T47D (cell line): Measurements from ENCODE around the gene ACTL7B.

Experiments used
- DNase-seq, 2 experiments: peaks; one replicate each; pipeline versions ENCODE4 v3.0.0 to v3.0.0-alpha.2; 2011 to 2012; ENCODE audit warnings: low read depth in 1 of 2, low spot score in 1 of 2
- JUND ChIP-seq: IDR thresholded peaks from 2 replicates; pipeline ENCODE4 v1.6.1; 2012; ENCODE audit warnings: low read depth
- in situ Hi-C: cut with HindIII; loops from 2 replicates; pipeline ENCODE4 v1.10.0; 2016; ENCODE audit warnings: low sequenced_read_pairs, low pct_unique_long_range_greater_than_20kb

Gene ACTL7B

DNA sequence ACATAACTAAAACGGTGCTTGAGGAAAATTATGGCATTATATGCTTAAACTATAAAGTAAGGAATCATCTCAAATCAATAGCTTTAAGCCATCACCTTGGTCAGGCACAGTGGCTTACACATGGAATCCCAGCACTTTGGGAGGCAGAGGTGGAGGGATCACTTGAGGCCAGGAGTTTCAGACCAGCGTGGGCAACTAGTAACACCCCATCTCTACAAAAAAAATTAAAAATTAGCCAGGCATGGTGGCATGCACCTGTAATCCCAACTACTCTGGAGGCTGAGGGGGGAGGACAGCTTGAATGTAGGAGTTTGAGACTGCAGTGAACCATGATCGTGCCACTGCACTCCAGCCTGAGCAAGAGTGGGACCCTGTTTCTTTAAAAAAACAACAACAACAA, 28.9 kb upstream of the ACTL7B start:
- DNase-seq, result no peak
- in situ Hi-C loops, result no loop called here
- no peak for TF ChIP-seq JUND

DNA sequence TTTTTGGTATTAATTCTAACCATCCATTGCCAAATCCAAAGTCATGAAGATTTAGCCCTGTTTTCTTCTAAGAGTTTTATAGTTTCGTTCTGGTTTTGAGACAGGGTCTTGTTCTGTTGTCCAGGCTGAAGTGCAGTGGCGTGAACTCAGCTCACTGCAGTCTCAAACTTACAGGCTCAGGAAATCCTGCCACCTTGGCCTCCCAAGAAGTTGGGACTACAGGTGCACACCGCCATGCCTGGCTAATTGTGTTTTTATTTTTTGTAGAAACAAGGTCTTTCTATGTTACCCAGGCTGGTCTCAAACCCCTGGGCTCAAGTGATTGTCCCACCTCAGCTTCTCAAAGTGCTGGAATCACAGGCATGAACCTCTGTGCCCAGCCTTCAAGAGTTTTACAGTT, 27.3 kb upstream of the ACTL7B start:
- no peak for DNase-seq
- in situ Hi-C loops, result no loop called here
- no peak for TF ChIP-seq JUND

- DNase-seq, result no peak
- in situ Hi-C loops, result no loop called here
- TF ChIP-seq JUND, result no peak
Observed at GRCh38 chr9:108882052-108882888, 26.5 kb upstream of the ACTL7B start.

- DNase-seq, result no peak
- in situ Hi-C loops, result no loop called here
- no peak for TF ChIP-seq JUND
Observed at GRCh38 chr9:108880738-108881316, 25.0 kb upstream of the ACTL7B start.

DNA sequence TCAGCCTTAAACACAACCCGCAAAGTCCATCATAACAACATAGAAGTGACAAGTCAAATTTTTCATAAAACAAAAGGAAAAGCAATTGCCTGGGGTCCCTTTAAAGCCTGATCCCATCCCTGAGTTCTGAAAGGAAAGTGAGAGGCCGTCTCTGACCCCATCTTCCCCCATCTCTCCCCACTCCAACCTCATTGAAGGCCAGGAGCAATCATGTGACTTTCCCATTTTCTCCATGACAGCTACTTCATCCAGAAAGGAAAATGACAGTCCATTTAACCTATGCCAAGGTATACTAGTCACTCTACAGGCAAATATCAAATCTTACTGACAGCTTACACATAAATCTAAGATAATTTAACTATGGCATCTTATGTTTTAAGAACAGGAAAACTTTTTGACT, 21.7 kb upstream of the ACTL7B start:
- no peak for DNase-seq
- in situ Hi-C loops, result no loop called here
- no peak for TF ChIP-seq JUND

- no peak for TF ChIP-seq JUND
- no peak for DNase-seq
- in situ Hi-C loops, result no loop called here
Observed at GRCh38 chr9:108876425-108876824, 20.6 kb upstream of the ACTL7B start.

GRCh38 chr9:108874058-108874788, 18.4 kb upstream of the ACTL7B start:
- in situ Hi-C loops, result no loop called here
- TF ChIP-seq JUND, result no peak
- no peak for DNase-seq

- TF ChIP-seq JUND, result no peak
- in situ Hi-C loops, result no loop called here
- no peak for DNase-seq
Observed at GRCh38 chr9:108869092-108869725, 13.4 kb upstream of the ACTL7B start.

GRCh38 chr9:108867829-108868228, 12.0 kb upstream of the ACTL7B start:
- DNase-seq, result no peak
- TF ChIP-seq JUND, result no peak
- in situ Hi-C loops, result no loop called here

- DNase-seq, result no peak
- in situ Hi-C loops, result no loop called here
- TF ChIP-seq JUND, result no peak
Observed at GRCh38 chr9:108867116-108867515, 11.3 kb upstream of the ACTL7B start.

DNA sequence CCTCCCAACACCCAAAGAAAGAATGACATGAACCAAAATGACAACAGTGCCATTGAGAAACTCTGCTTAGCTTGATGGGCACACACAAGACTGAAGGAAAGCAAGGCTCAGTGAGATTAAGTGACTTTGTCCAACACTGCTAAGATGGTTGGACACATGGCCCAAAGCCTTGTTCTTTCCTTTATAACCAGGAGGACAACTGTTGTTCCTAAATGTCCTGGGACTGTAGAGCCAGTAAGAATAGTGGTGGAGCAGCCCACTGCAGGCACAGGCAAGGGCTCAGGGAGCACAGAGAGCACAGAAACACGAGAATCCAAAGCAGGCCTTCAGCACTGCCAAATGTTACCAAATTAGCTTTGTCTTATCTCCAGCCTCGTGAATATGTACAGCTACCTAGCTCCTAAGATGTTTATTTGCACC, 10.2 kb upstream of the ACTL7B start:
- no peak for TF ChIP-seq JUND
- in situ Hi-C loops, result no loop called here
- DNase-seq, result no peak

DNA sequence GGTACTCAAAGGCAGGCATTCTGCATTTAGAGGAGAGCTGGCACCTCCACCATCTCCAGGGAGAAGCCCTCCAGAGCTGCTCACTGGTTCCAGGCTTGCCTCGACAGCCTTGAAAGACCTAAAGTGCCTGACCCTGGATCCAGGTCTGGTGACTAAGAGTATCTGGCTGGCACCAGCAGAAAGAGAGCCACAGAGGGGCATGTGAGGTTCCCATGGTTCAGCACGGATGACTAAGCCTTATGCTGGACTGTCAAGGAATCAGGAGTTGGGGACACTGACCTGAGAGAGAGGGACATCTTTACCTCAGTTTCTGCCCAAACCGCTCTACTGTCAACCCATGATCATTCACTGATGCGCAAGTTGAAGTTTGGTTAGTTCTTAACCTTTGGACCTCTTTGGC, 9.3 kb upstream of the ACTL7B start:
- in situ Hi-C loops, result no loop called here
- no peak for TF ChIP-seq JUND
- no peak for DNase-seq

DNA sequence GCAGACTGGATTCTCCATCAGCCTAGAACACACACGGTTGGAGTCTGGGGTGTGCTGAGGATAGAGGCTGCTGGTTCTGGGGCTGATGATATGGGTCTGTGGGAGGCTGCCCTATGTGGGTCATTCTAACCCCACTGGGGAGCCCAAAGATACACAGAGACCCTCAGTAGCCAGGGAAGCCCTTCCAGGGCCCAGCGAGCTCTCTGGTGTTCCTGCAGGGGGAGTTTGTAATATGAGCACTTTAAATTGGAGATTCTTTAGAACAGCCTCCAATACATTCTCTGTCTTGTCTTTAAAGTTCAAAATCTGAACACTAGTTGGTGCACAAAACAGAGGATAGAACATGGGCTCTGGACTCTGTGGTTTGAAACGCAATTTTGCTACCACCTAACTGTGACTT, 8.7 kb upstream of the ACTL7B start:
- no peak for TF ChIP-seq JUND
- in situ Hi-C loops, result no loop called here
- no peak for DNase-seq
